CD14-positive monocyte (primary cell): ENCODE results near the gene LYZL1. TPM values are rescaled to one million over a fixed set of nuclear protein-coding genes. Genes with fewer than 3 reads are reported as not detected.

ENCODE experiments used
- DNase-seq, 3 donors: peaks; one replicate each; pipeline ENCODE4 v3.0.0-alpha.2; 2011 to 2022
- H2AFZ ChIP-seq: 2 replicates; pipeline ENCODE4 v1.6.0; 2012; ENCODE audit warnings: mild to moderate bottlenecking, low read depth, low read length, inconsistent platforms; ENCODE audit not compliant: insufficient read depth, poor library complexity, severe bottlenecking
- H3K27ac ChIP-seq, 2 donors: 1 replicate in 1 of 2; 2 replicates in 1 of 2; pipeline ENCODE4 v1.5.1; 2012 to 2013; ENCODE audit warnings: low read length in 2 of 2, control low read depth in 1 of 2, inconsistent platforms in 1 of 2, low read depth in 1 of 2, mild to moderate bottlenecking in 1 of 2
- H3K27me3 ChIP-seq, 2 donors: one replicate each; pipeline versions ENCODE4 v1.6.0 to v1.6.1; 2011 to 2013; ENCODE audit warnings: low read length in 2 of 2; ENCODE audit not compliant: control insufficient read depth in 2 of 2, insufficient read depth in 2 of 2
- H3K36me3 ChIP-seq, 2 donors: replicated peaks in 1 of 2; 1 replicate in 1 of 2; 2 replicates in 1 of 2; pipeline versions ENCODE4 v1.5.1 to v1.6.1; 2012 to 2013; ENCODE audit warnings: low read length in 2 of 2, control low read depth in 1 of 2, inconsistent platforms in 1 of 2, mild to moderate bottlenecking in 1 of 2; ENCODE audit not compliant: insufficient read depth in 2 of 2, control insufficient read depth in 1 of 2
- H3K4me1 ChIP-seq, 2 donors: 1 replicate in 1 of 2; 2 replicates in 1 of 2; pipeline versions ENCODE4 v1.5.1 to v1.6.1; 2012 to 2013; ENCODE audit warnings: low read length in 2 of 2, control low read depth in 1 of 2, inconsistent platforms in 1 of 2, mild to moderate bottlenecking in 1 of 2, moderate library complexity in 1 of 2; ENCODE audit not compliant: insufficient read depth in 2 of 2, control insufficient read depth in 1 of 2
- H3K4me2 ChIP-seq: replicated peaks from 2 replicates; pipeline ENCODE3; 2012; ENCODE audit warnings: low read length, moderate library complexity, mild to moderate bottlenecking; ENCODE audit not compliant: poor library complexity, severe bottlenecking; ENCODE audit errors: extremely low read depth
- H3K4me3 ChIP-seq, 3 experiments: fragments of 200-600 bp in 1 of 3; sonication (generic) in 1 of 3; replicated peaks in 1 of 3; 1 replicate in 2 of 3; 2 replicates in 1 of 3; pipeline ENCODE4 v1.5.1; 2011 to 2013; ENCODE audit warnings: low read length in 3 of 3, mild to moderate bottlenecking in 3 of 3, control low read depth in 2 of 3, low read depth in 2 of 3, inconsistent platforms in 1 of 3, moderate library complexity in 1 of 3
- H3K79me2 ChIP-seq: 2 replicates; pipeline ENCODE4 v1.6.0; 2012; ENCODE audit warnings: mild to moderate bottlenecking, control low read depth, inconsistent platforms, low read length, moderate library complexity; ENCODE audit not compliant: insufficient read depth
- H3K9ac ChIP-seq: 2 replicates; pipeline ENCODE4 v1.6.0; 2017; ENCODE audit warnings: low read length, mild to moderate bottlenecking; ENCODE audit not compliant: insufficient read depth, poor library complexity, severe bottlenecking
- H3K9me3 ChIP-seq, 2 donors: replicated peaks in 1 of 2; 1 replicate in 1 of 2; 2 replicates in 1 of 2; pipeline versions ENCODE4 v1.5.1 to v1.6.1; 2012 to 2013; ENCODE audit warnings: low read length in 2 of 2, control low read depth in 1 of 2; ENCODE audit not compliant: control insufficient read depth in 1 of 2, insufficient read depth in 1 of 2
- H4K20me1 ChIP-seq: 2 replicates; pipeline ENCODE4 v1.6.0; 2012; ENCODE audit warnings: mild to moderate bottlenecking, low read length, control low read depth, moderate library complexity; ENCODE audit not compliant: insufficient read depth
- H3K27ac Mint-ChIP-seq, 7 donors: one replicate each; pipeline ENCODE4 v1.8.0; 2020; ENCODE audit warnings: mild to moderate bottlenecking in 7 of 7, mixed read lengths in 7 of 7, moderate library complexity in 6 of 7, inconsistent platforms in 2 of 7
- H3K27me3 Mint-ChIP-seq, 3 donors: one replicate each; pipeline ENCODE4 v1.8.0; 2021 to 2022; ENCODE audit warnings: low read depth in 3 of 3, mild to moderate bottlenecking in 3 of 3, mixed read lengths in 3 of 3, moderate library complexity in 3 of 3, inconsistent platforms in 1 of 3
- H3K36me3 Mint-ChIP-seq, 2 donors: one replicate each; pipeline ENCODE4 v1.8.0; 2020; ENCODE audit warnings: mixed read lengths in 2 of 2, inconsistent platforms in 1 of 2, mild to moderate bottlenecking in 1 of 2
- H3K4me1 Mint-ChIP-seq: one replicate; pipeline ENCODE4 v1.8.0; 2020; ENCODE audit warnings: mild to moderate bottlenecking, mixed read lengths
- H3K4me3 Mint-ChIP-seq, 2 donors: one replicate each; pipeline ENCODE4 v1.8.0; 2020; ENCODE audit warnings: mild to moderate bottlenecking in 2 of 2, mixed read lengths in 2 of 2, moderate library complexity in 1 of 2
- H3K9me3 Mint-ChIP-seq, 7 donors: one replicate each; pipeline ENCODE4 v1.8.0; 2020 to 2022; ENCODE audit warnings: mixed read lengths in 7 of 7, mild to moderate bottlenecking in 6 of 7, moderate library complexity in 6 of 7, inconsistent platforms in 2 of 7
- WGBS: methylation state at CpG from one replicate; pipeline ENCODE4 v1.1.5; 2013; ENCODE audit warnings: missing lambda C conversion rate; ENCODE audit not compliant: insufficient coverage; 5-methylcytosine and 5-hydroxymethylcytosine counted together
- intact Hi-C, 2 donors: fragments of 100-400 bp; cut with micrococcal nuclease; formaldehyde crosslinking; loops; one replicate each; pipeline versions ENCODE4 v1.15.0 to v1.15.1; 2023
- polyA plus RNA-seq, 3 donors: library from polyadenylated mRNA; depleted of rRNA in 1 of 3; unstranded in 2 of 3; stranded (reverse) in 1 of 3; fragments of 300-500 nt in 2 of 3; fragments of >200 nt in 1 of 3; fragmentation: Illumina TruSeq in 2 of 3; gene quantifications; 1 replicate in 2 of 3; 2 replicates in 1 of 3; pipeline ENCODE4 v1.2.3, GENCODE V29; 2012 to 2021
- TF ChIP-seq, protein P1 (sequence below): fragments of 200-600 bp; IDR thresholded peaks from one replicate; pipeline ENCODE4 v1.8.0; 2022; ENCODE audit warnings: antibody characterized with exemption, mild to moderate bottlenecking

Gene LYZL1
- polyA plus RNA-seq, 3 donors: not detected

- no peak overlapping the region for H2AFZ ChIP-seq
- Mint-ChIP-seq H3K4me1 (peaks cover 4% of the 10 kb centered on the region), H3K36me3 (no peaks in the 10 kb centered on the region), H3K4me3 (no peak overlapping the region), H3K27me3 (peaks cover 6 to 13% (median 7%) of the 10 kb centered on the region in 3 donors), H3K27ac (no peak overlapping the region), H3K9me3 (peaks cover 7 to 24% (median 9%) of the 10 kb centered on the region in 7 donors)
- peaks cover 0 to 2% of the 10 kb centered on the region in 2 donors for H3K9me3 ChIP-seq
- no peaks in the 10 kb centered on the region for H4K20me1 ChIP-seq
- TF ChIP-seq, protein P1, sequence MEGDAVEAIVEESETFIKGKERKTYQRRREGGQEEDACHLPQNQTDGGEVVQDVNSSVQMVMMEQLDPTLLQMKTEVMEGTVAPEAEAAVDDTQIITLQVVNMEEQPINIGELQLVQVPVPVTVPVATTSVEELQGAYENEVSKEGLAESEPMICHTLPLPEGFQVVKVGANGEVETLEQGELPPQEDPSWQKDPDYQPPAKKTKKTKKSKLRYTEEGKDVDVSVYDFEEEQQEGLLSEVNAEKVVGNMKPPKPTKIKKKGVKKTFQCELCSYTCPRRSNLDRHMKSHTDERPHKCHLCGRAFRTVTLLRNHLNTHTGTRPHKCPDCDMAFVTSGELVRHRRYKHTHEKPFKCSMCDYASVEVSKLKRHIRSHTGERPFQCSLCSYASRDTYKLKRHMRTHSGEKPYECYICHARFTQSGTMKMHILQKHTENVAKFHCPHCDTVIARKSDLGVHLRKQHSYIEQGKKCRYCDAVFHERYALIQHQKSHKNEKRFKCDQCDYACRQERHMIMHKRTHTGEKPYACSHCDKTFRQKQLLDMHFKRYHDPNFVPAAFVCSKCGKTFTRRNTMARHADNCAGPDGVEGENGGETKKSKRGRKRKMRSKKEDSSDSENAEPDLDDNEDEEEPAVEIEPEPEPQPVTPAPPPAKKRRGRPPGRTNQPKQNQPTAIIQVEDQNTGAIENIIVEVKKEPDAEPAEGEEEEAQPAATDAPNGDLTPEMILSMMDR: no peak
- H3K4me2 ChIP-seq: no peak overlapping the region
- WGBS: 91% methylated on average over 7 of the region's 9 CpGs
- no peaks in the 10 kb centered on the region for H3K36me3 ChIP-seq
- no peak for DNase-seq
- no peak overlapping the region for H3K27ac ChIP-seq
- H3K79me2 ChIP-seq: no peaks in the 10 kb centered on the region
- H3K4me3 ChIP-seq: no peak overlapping the region
- H3K9ac ChIP-seq: no peak overlapping the region
- H3K4me1 ChIP-seq: no peaks in the 10 kb centered on the region
- no peaks in the 10 kb centered on the region for H3K27me3 ChIP-seq
- intact Hi-C loops: no loop called here
These were observed 57.6 kb downstream of the LYZL1 start for GRCh38 chr10:29346296-29347001.

DNA sequence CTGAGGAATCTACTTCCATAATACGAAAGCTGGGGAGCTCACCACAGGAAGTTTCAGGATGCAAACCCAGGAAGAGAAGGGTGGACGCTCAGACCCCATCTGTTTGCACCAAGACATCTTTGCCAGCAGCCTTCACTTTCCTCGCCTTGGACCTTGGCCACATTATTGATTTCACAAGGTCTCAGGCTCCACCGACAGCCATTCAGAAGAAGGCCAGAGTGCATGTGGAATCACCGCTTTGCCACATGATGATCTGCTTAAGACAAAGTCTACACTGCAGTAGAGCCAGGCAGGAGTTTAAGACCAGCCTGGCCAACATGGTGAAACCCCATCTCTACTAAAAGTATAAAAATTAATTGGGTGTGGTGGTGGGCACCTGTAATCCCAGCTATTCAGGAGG lies 60.0 kb downstream of the LYZL1 start:
- Histone ChIP-seq H3K4me3 (no peak overlapping the region), H3K4me2 (no peak overlapping the region), H3K9me3 (no peaks in the 10 kb centered on the region), H2AFZ (no peak overlapping the region), H3K27ac (no peak overlapping the region), H3K27me3 (no peaks in the 10 kb centered on the region), H3K36me3 (no peaks in the 10 kb centered on the region), H3K4me1 (no peaks in the 10 kb centered on the region), H4K20me1 (no peaks in the 10 kb centered on the region), H3K9ac (no peak overlapping the region), H3K79me2 (no peaks in the 10 kb centered on the region)
- Mint-ChIP-seq H3K27me3 (peaks cover 5 to 16% (median 8%) of the 10 kb centered on the region in 3 donors), H3K4me1 (peaks cover 4% of the 10 kb centered on the region), H3K27ac (no peak overlapping the region), H3K9me3 (peaks cover 0 to 6% (median 0%) of the 10 kb centered on the region in 7 donors), H3K36me3 (no peaks in the 10 kb centered on the region), H3K4me3 (no peak overlapping the region)
- DNase-seq: no peak
- intact Hi-C loops: no loop called here
- WGBS: 100% methylated on average over 3 of the region's 5 CpGs
- TF ChIP-seq, protein P1: no peak
